HTERT RPE-1 (cell line): ENCODE measurements around the gene SEC11C.

Experiments used
- in situ Hi-C: fragments of 300-500 bp; cut with MboI; formaldehyde crosslinking; loops from 4 replicates; pipeline ENCODE4 v1.14.3; 2020; ENCODE audit warnings: low sequenced_read_pairs

The SEC11C gene

DNA sequence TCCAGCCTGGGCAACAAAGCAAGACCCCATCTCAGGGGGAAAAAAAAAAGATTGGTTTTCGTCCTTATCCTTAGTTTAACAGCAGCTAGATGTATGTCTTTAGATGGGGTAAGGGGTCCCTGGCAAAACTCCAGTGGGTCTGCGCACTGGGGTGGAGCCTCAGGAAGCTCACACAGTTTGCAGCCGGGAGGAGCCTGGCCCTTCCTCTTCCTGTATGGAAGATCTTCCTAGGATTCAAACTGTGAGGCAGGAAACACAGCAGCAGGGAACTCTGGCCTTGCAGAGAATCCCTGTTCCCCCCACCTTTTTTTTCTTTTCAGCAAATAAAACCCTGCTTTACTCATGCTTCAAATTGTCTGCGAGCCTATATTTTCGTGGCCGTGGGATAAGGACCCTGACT, 67.8 kb downstream of the SEC11C start:
- in situ Hi-C loops, result no loop called here
